Upper lobe of right lung (tissue), 1 donor: ENCODE results near the gene AXDND1. TPM values are rescaled to one million over a fixed set of nuclear protein-coding genes. Genes with fewer than 3 reads are reported as not detected.

Source experiments
- ATAC-seq: fragments of 200-7000 bp; cut with Tn5 transposase; one replicate; pipeline ENCODE4 v1.9.1; 2020; ENCODE audit warnings: mild to moderate bottlenecking, moderate library complexity
- DNase-seq: peaks from one replicate; pipeline ENCODE4 v3.0.0-alpha.2; 2020
- H3K27ac ChIP-seq: fragments of 200-600 bp; one replicate; pipeline ENCODE4 v1.8.0; 2022
- H3K27me3 ChIP-seq: fragments of 200-600 bp; one replicate; pipeline ENCODE4 v1.8.0; 2022; ENCODE audit warnings: mild to moderate bottlenecking
- H3K36me3 ChIP-seq: fragments of 200-600 bp; one replicate; pipeline ENCODE4 v1.8.0; 2022
- H3K4me1 ChIP-seq: fragments of 200-600 bp; one replicate; pipeline ENCODE4 v1.8.0; 2022
- H3K4me3 ChIP-seq: fragments of 200-600 bp; one replicate; pipeline ENCODE4 v1.8.0; 2022; ENCODE audit warnings: mild to moderate bottlenecking
- H3K9me3 ChIP-seq: fragments of 200-600 bp; one replicate; pipeline ENCODE4 v1.8.0; 2022
- CTCF ChIP-seq: fragments of 200-600 bp; IDR thresholded peaks from one replicate; pipeline ENCODE4 v1.8.0; 2022; ENCODE audit warnings: antibody characterized with exemption
- intact Hi-C: fragments of 100-400 bp; cut with DNase I; formaldehyde crosslinking; loops from one replicate; pipeline ENCODE4 v1.11.0; 2022
- total RNA-seq: library from RNA; stranded (reverse); fragmentation: NEBNext Ultra II Directional; extraction: Animal tissue kit (Norgen Biotek cat#: 25700); gene quantifications from one replicate; pipeline ENCODE4 v1.2.1, GENCODE V29; 2021
- donor health status: DM: no; HTN: yes; CAD: no; lungs with severe emphysema.

AXDND1 gene
- total RNA-seq, 1 donor from 2014 or later, result not detected

- intact Hi-C loops, result no loop called here
- Histone ChIP-seq H3K4me3 (no peak overlapping the region), H3K36me3 (no peaks in the 10 kb centered on the region), H3K4me1 (no peaks in the 10 kb centered on the region), H3K27me3 (no peaks in the 10 kb centered on the region), H3K9me3 (no peaks in the 10 kb centered on the region), H3K27ac (no peak overlapping the region)
- no peak for TF ChIP-seq CTCF
- DNase-seq (no peak), ATAC-seq (no peak)
Observed at GRCh38 chr1:179554427-179554826, 188.7 kb downstream of the AXDND1 start.

- Histone ChIP-seq H3K4me3 (no peak overlapping the region), H3K36me3 (no peaks in the 10 kb centered on the region), H3K27ac (no peak overlapping the region), H3K27me3 (no peaks in the 10 kb centered on the region), H3K9me3 (no peaks in the 10 kb centered on the region), H3K4me1 (no peaks in the 10 kb centered on the region)
- TF ChIP-seq CTCF, result no peak
- DNase-seq (no peak), ATAC-seq (no peak)
- intact Hi-C loops, result no loop called here
Observed at GRCh38 chr1:179558078-179558477, 192.3 kb downstream of the AXDND1 start.

GRCh38 chr1:179575497-179576314, 209.9 kb downstream of the AXDND1 start, which contains the start of gene NPHS2:
NPHS2 (minus strand) TSS chr1:179575948; CDS start chr1:179575864, 84 bp downstream.
- no peaks in the 10 kb centered on the region for H3K4me1 ChIP-seq
- peak; percentile 25 for ATAC-seq
- H3K4me3 ChIP-seq, result no peak within 1 kb of the TSS
- no peak within 1 kb of the TSS for H3K27ac ChIP-seq
- intact Hi-C loops, result no loop called here
- TF ChIP-seq CTCF, result no peak
- DNase-seq, result no peak
- H3K9me3 ChIP-seq, result no peaks in the 10 kb centered on the region
- no peaks in the 10 kb centered on the region for H3K36me3 ChIP-seq
- H3K27me3 ChIP-seq, result peaks cover 41% of the 10 kb centered on the region

- ATAC-seq, result no peak
- TF ChIP-seq CTCF, result no peak
- no peak overlapping the region for H3K4me3 ChIP-seq
- no peaks in the 10 kb centered on the region for H3K36me3 ChIP-seq
- no peak for DNase-seq
- no peaks in the 10 kb centered on the region for H3K9me3 ChIP-seq
- intact Hi-C loops, result no loop called here
- H3K27me3 ChIP-seq, result peaks cover 44% of the 10 kb centered on the region
- H3K27ac ChIP-seq, result no peak overlapping the region
- no peaks in the 10 kb centered on the region for H3K4me1 ChIP-seq
Observed at GRCh38 chr1:179576509-179576908, 210.7 kb downstream of the AXDND1 start.

GRCh38 chr1:179583771-179584320, 218.1 kb downstream of the AXDND1 start:
- DNase-seq (no peak), ATAC-seq (no peak)
- Histone ChIP-seq H3K27me3 (peaks cover 5% of the 10 kb centered on the region), H3K36me3 (no peaks in the 10 kb centered on the region), H3K27ac (no peak overlapping the region), H3K9me3 (no peaks in the 10 kb centered on the region), H3K4me1 (no peaks in the 10 kb centered on the region), H3K4me3 (no peak overlapping the region)
- TF ChIP-seq CTCF, result no peak
- intact Hi-C loops, result no loop called here
